ENCODE results near the gene KIRREL3. TPM values are rescaled to one million over a fixed set of nuclear protein-coding genes. Genes with fewer than 3 reads are reported as not detected.

The KIRREL3 gene
- total RNA-seq, 5 donors from 2014 or later (not counting 1 experiment from before 2014, with no cell fraction given), result not detected

- peaks cover 4 to 12% of the 10 kb centered on the region in 2 donors for H3K27me3 Mint-ChIP-seq
- CTCF ChIA-PET, result no interaction called here
Measured at GRCh38 chr11:126679033-126679432, 321.5 kb downstream of the KIRREL3 start.

GRCh38 chr11:126676536-126676935 lies 324.0 kb downstream of the KIRREL3 start:
- WGBS (ENCODE audit: insufficient coverage), result 74% methylated on average over 6 of the region's 9 CpGs
- Mint-ChIP-seq H3K4me3 (no peak overlapping the region), H3K27me3 (peaks cover 4 to 15% of the 10 kb centered on the region in 2 donors), H3K9me3 (no peaks in the 10 kb centered on the region), H3K36me3 (no peaks in the 10 kb centered on the region), H3K4me1 (no peaks in the 10 kb centered on the region), H3K27ac (no peak overlapping the region)
- H3K9me3 ChIP-seq, result no peaks in the 10 kb centered on the region
- DNase-seq (no peak), ATAC-seq (replicated peaks in 1 of 4) (no peak)
- H3K36me3 ChIP-seq (ENCODE audit: control insufficient read depth in 2 of 2, extremely low read depth in 1 of 2, insufficient read depth in 1 of 2, low read length in 1 of 2), result no peaks in the 10 kb centered on the region
- POLR2A ChIA-PET, result no interaction called here
- H3K4me3 ChIP-seq (ENCODE audit: control insufficient read depth in 1 of 2, extremely low read depth in 1 of 2, low read length in 1 of 2), result no peak overlapping the region
- CTCF ChIA-PET, result no interaction called here
- peaks cover 0 to 10% of the 10 kb centered on the region in 2 experiments for H3K27me3 ChIP-seq (replicated peaks in 1 of 2; ENCODE audit: control insufficient read depth in 2 of 2, extremely low read depth in 1 of 2, insufficient read depth in 2 of 2, low read length in 1 of 2)
- H3K4me1 ChIP-seq (ENCODE audit: control insufficient read depth in 1 of 2, extremely low read depth in 1 of 2, insufficient read depth in 2 of 2, low read length in 2 of 2), result no peaks in the 10 kb centered on the region
- no peak overlapping the region for H3K27ac ChIP-seq (ENCODE audit: low read length)

More at GRCh38 chr11:126679033-126679432, 321.5 kb downstream of the KIRREL3 start:
- ATAC-seq (replicated peaks in 1 of 4), result no peak
- H3K9me3 Mint-ChIP-seq, result no peaks in the 10 kb centered on the region
- no peak for DNase-seq
- H3K4me1 Mint-ChIP-seq, result no peaks in the 10 kb centered on the region
- no peaks in the 10 kb centered on the region for H3K36me3 ChIP-seq (ENCODE audit: control insufficient read depth in 2 of 2, extremely low read depth in 1 of 2, insufficient read depth in 1 of 2, low read length in 1 of 2)
- H3K27ac Mint-ChIP-seq, result no peak overlapping the region
- H3K9me3 ChIP-seq, result no peaks in the 10 kb centered on the region
- no peaks in the 10 kb centered on the region for H3K36me3 Mint-ChIP-seq
- no CpG with 5 or more reads among the region's 2 CpGs for WGBS (ENCODE audit: insufficient coverage)
- H3K27me3 ChIP-seq (replicated peaks in 1 of 2; ENCODE audit: control insufficient read depth in 2 of 2, extremely low read depth in 1 of 2, insufficient read depth in 2 of 2, low read length in 1 of 2), result peaks cover 0 to 10% of the 10 kb centered on the region in 2 experiments
- H3K27ac ChIP-seq (ENCODE audit: low read length), result no peak overlapping the region
- no peaks in the 10 kb centered on the region for H3K4me1 ChIP-seq (ENCODE audit: control insufficient read depth in 1 of 2, extremely low read depth in 1 of 2, insufficient read depth in 2 of 2, low read length in 2 of 2)
- H3K4me3 ChIP-seq (ENCODE audit: control insufficient read depth in 1 of 2, extremely low read depth in 1 of 2, low read length in 1 of 2), result no peak overlapping the region
- POLR2A ChIA-PET, result no interaction called here
- no peak overlapping the region for H3K4me3 Mint-ChIP-seq

- Histone ChIP-seq H3K4me3 (ENCODE audit: control insufficient read depth in 1 of 2, extremely low read depth in 1 of 2, low read length in 1 of 2) (no peak overlapping the region), H3K27ac (ENCODE audit: low read length) (no peak overlapping the region), H3K4me1 (ENCODE audit: control insufficient read depth in 1 of 2, extremely low read depth in 1 of 2, insufficient read depth in 2 of 2, low read length in 2 of 2) (no peaks in the 10 kb centered on the region), H3K9me3 (no peaks in the 10 kb centered on the region), H3K36me3 (ENCODE audit: control insufficient read depth in 2 of 2, extremely low read depth in 1 of 2, insufficient read depth in 1 of 2, low read length in 1 of 2) (no peaks in the 10 kb centered on the region), H3K27me3 (replicated peaks in 1 of 2; ENCODE audit: control insufficient read depth in 2 of 2, extremely low read depth in 1 of 2, insufficient read depth in 2 of 2, low read length in 1 of 2) (peaks cover 0 to 10% of the 10 kb centered on the region in 2 experiments)
- DNase-seq, result no peak
- H3K4me3 Mint-ChIP-seq, result no peak overlapping the region
- no peak overlapping the region for H3K27ac Mint-ChIP-seq
- H3K4me1 Mint-ChIP-seq, result no peaks in the 10 kb centered on the region
- H3K36me3 Mint-ChIP-seq, result no peaks in the 10 kb centered on the region
- ATAC-seq (replicated peaks in 1 of 4), result no peak
- CTCF ChIA-PET, result no interaction called here
- POLR2A ChIA-PET, result no interaction called here
- H3K9me3 Mint-ChIP-seq, result no peaks in the 10 kb centered on the region
- peaks cover 19 to 27% of the 10 kb centered on the region in 2 donors for H3K27me3 Mint-ChIP-seq
- 83% methylated on average over 1 of the region's 1 CpG for WGBS (ENCODE audit: insufficient coverage)
Measured at GRCh38 chr11:126673319-126673718, 327.3 kb downstream of the KIRREL3 start.

- Histone ChIP-seq H3K27ac (ENCODE audit: low read length) (no peak overlapping the region), H3K4me1 (ENCODE audit: control insufficient read depth in 1 of 2, extremely low read depth in 1 of 2, insufficient read depth in 2 of 2, low read length in 2 of 2) (no peaks in the 10 kb centered on the region), H3K36me3 (ENCODE audit: control insufficient read depth in 2 of 2, extremely low read depth in 1 of 2, insufficient read depth in 1 of 2, low read length in 1 of 2) (no peaks in the 10 kb centered on the region), H3K9me3 (no peaks in the 10 kb centered on the region), H3K4me3 (ENCODE audit: control insufficient read depth in 1 of 2, extremely low read depth in 1 of 2, low read length in 1 of 2) (no peak overlapping the region), H3K27me3 (replicated peaks in 1 of 2; ENCODE audit: control insufficient read depth in 2 of 2, extremely low read depth in 1 of 2, insufficient read depth in 2 of 2, low read length in 1 of 2) (no peaks in the 10 kb centered on the region)
- Mint-ChIP-seq H3K9me3 (no peaks in the 10 kb centered on the region), H3K36me3 (no peaks in the 10 kb centered on the region), H3K4me1 (no peaks in the 10 kb centered on the region), H3K4me3 (no peak overlapping the region), H3K27me3 (peaks cover 22 to 26% of the 10 kb centered on the region in 2 donors), H3K27ac (no peak overlapping the region)
- POLR2A ChIA-PET, result interaction anchor here in 1 of 2 donors (0.6 kb wide), 1 partner anchor 104 kb away, joined by 3 read pairs; no protein-coding TSS in a partner anchor
- CTCF ChIA-PET, result no interaction called here
- ATAC-seq (replicated peaks in 1 of 4) (no peak), DNase-seq (no peak)
- whole genome bisulfite sequencing (ENCODE audit: insufficient coverage), result 51% methylated on average over 2 of the region's 5 CpGs
Measured at GRCh38 chr11:126669416-126669815, 331.2 kb downstream of the KIRREL3 start.

GRCh38 chr11:126664643-126665042 lies 335.9 kb downstream of the KIRREL3 start:
- Histone ChIP-seq H3K9me3 (no peaks in the 10 kb centered on the region), H3K27me3 (replicated peaks in 1 of 2; ENCODE audit: control insufficient read depth in 2 of 2, extremely low read depth in 1 of 2, insufficient read depth in 2 of 2, low read length in 1 of 2) (peaks cover 0 to 2% of the 10 kb centered on the region in 2 experiments), H3K4me1 (ENCODE audit: control insufficient read depth in 1 of 2, extremely low read depth in 1 of 2, insufficient read depth in 2 of 2, low read length in 2 of 2) (no peaks in the 10 kb centered on the region), H3K36me3 (ENCODE audit: control insufficient read depth in 2 of 2, extremely low read depth in 1 of 2, insufficient read depth in 1 of 2, low read length in 1 of 2) (no peaks in the 10 kb centered on the region), H3K4me3 (ENCODE audit: control insufficient read depth in 1 of 2, extremely low read depth in 1 of 2, low read length in 1 of 2) (no peak overlapping the region), H3K27ac (ENCODE audit: low read length) (no peak overlapping the region)
- H3K36me3 Mint-ChIP-seq, result no peaks in the 10 kb centered on the region
- DNase-seq (no peak), ATAC-seq (replicated peaks in 1 of 4) (no peak)
- WGBS (ENCODE audit: insufficient coverage), result no CpG with 5 or more reads among the region's 2 CpGs
- H3K4me3 Mint-ChIP-seq, result no peak overlapping the region
- peaks cover 0 to 3% (median 0%) of the 10 kb centered on the region in 3 donors for H3K9me3 Mint-ChIP-seq
- H3K27me3 Mint-ChIP-seq, result peaks cover 9 to 20% of the 10 kb centered on the region in 2 donors
- no peak overlapping the region for H3K27ac Mint-ChIP-seq
- ChIA-PET POLR2A (no interaction called here), CTCF (no interaction called here)
- H3K4me1 Mint-ChIP-seq, result no peaks in the 10 kb centered on the region

GRCh38 chr11:126663749-126664592 lies 336.6 kb downstream of the KIRREL3 start:
- POLR2A ChIA-PET, result no interaction called here
- Mint-ChIP-seq H3K4me1 (no peaks in the 10 kb centered on the region), H3K4me3 (no peak overlapping the region), H3K27ac (no peak overlapping the region), H3K27me3 (peaks cover 8 to 15% of the 10 kb centered on the region in 2 donors), H3K9me3 (peaks cover 0 to 3% (median 0%) of the 10 kb centered on the region in 3 donors), H3K36me3 (no peaks in the 10 kb centered on the region)
- no peaks in the 10 kb centered on the region for H3K36me3 ChIP-seq (ENCODE audit: control insufficient read depth in 2 of 2, extremely low read depth in 1 of 2, insufficient read depth in 1 of 2, low read length in 1 of 2)
- DNase-seq (no peak), ATAC-seq (replicated peaks in 1 of 4) (no peak)
- CTCF ChIA-PET, result no interaction called here
- WGBS (ENCODE audit: insufficient coverage), result 75% methylated on average over 1 of the region's 3 CpGs
- H3K4me3 ChIP-seq (ENCODE audit: control insufficient read depth in 1 of 2, extremely low read depth in 1 of 2, low read length in 1 of 2), result no peak overlapping the region
- H3K9me3 ChIP-seq, result no peaks in the 10 kb centered on the region
- H3K27ac ChIP-seq (ENCODE audit: low read length), result no peak overlapping the region
- H3K4me1 ChIP-seq (ENCODE audit: control insufficient read depth in 1 of 2, extremely low read depth in 1 of 2, insufficient read depth in 2 of 2, low read length in 2 of 2), result no peaks in the 10 kb centered on the region
- peaks cover 0 to 2% of the 10 kb centered on the region in 2 experiments for H3K27me3 ChIP-seq (replicated peaks in 1 of 2; ENCODE audit: control insufficient read depth in 2 of 2, extremely low read depth in 1 of 2, insufficient read depth in 2 of 2, low read length in 1 of 2)
